Measurements from ENCODE around the gene STK35.

Gene STK35

GRCh38 chr20:2137552-2138201 lies 36.0 kb downstream of the STK35 start:
- no peak for DNase-seq

GRCh38 chr20:2138396-2138795 lies 36.8 kb downstream of the STK35 start:
- no peak for DNase-seq

DNA sequence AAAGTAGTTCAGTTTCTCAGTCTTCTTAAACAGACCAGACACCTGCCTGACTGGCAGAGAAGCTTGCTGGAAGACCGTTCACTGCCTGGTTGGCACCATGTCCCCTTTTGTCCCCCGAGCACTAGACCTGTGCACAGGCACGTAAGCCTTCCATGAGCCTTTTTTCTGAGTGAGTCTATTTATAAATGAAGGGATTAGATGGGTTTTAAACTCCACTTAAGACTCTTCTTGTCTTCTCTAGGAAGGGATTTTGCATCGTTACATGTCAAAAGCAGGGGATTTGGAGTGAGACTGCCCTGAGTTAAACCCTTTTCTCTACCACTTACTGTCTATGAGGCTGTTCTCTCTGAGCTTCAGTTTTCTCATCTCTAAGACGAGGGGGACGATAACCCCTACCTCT lies 37.6 kb downstream of the STK35 start:
- no peak for DNase-seq

GRCh38 chr20:2139736-2140135 lies 38.1 kb downstream of the STK35 start:
- DNase-seq: no peak

DNA sequence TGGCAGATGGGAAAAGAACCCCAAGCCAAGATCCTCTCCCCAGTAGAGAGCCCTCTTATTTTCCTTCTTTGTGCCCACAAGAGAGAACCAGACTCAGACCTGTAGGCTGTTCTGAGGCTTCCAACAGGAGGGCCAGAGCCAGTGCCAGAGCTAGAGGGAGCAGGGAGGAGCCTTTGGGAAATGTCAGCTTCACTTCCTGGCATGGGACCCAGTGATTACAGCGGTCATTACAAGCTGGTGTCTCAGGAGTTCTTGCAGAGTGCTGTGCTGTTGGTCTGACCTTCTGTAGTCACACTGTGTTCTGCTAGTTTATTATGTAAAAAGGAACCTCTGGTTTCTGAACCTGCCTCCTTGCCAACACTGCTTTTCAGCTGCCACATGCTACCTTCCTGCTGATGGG lies 38.9 kb downstream of the STK35 start:
- DNase-seq: no peak

GRCh38 chr20:2141600-2142575 lies 40.3 kb downstream of the STK35 start:
- DNase-seq: no peak

DNA sequence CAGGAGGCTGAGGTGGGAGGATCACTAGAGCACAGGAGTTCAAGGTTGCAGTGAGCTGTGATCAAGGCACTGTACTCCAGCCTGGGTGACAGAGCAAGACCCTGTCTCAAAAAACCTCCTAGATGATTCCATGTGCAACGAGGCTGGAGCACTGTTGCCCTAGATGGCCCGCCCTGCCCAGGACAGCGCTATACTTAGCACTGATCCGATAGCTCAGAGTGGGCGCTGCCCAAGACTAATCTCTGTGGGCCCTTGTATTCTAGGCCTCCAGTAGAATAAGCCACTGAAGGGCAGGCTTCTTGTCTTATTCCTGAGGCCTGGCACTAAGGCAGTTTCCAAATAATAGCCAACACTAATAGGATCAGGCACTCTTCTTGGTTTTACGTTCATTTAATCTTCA lies 41.0 kb downstream of the STK35 start:
- no peak for DNase-seq

DNA sequence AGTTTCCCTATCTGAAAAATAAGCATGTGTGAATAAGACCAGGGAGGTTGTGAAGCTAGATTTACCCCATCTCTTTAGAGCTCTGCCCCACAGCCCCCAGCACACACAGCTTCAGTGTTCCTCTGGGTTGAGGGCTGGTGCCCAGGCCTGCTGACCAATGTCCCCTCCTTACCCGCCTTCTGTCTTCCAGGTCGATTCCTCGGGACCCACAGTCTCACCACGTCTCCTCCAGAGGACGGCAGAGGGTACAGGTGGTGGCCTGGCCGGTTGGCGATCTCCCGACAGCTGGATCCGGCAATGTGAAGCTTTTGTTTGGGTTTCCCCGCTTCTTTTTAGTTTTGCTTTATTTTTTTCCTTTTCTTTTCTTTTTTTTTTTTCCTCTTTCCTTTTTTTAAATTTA lies 42.0 kb downstream of the STK35 start:
- DNase-seq: no peak

DNA sequence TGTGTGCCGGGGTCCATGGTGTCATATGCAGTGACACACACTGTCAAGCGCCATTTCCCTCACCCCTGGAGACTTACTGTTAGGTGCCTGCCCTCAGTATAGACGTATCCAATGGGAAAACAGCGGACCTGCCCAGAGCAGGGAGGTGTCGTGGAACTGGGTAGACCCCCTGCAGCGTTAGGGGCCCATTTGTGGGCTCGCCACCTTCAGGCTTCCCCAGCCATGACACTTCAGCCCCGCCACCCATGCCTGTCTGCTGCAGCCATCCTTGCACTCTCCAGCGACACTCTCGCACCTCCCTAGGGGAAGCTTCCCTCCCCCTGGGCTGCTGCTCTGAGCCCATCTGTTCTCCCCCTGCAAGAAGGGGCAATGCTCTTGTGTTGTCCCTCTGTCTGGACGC lies 43.2 kb downstream of the STK35 start:
- DNase-seq: no peak

DNA sequence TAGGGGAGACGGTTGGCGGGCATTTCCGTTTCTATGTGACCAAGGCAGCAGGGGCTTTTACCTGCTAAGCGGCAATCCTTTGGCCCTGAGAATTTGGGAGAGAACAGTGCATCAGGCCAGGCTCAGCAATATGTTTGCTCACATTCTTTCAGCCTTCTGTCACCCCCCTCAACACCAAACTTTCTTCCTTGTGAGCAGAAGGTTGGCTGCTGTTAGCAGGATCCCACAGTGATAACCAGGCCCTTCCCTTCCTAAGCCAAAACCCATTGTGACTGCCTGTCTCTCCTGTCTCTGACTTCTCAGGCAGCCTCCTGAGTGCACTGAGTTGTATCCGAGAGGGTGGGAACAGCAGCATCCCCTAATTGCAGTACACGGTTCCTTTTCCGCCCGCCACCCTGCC lies 43.7 kb downstream of the STK35 start:
- DNase-seq: no peak

DNA sequence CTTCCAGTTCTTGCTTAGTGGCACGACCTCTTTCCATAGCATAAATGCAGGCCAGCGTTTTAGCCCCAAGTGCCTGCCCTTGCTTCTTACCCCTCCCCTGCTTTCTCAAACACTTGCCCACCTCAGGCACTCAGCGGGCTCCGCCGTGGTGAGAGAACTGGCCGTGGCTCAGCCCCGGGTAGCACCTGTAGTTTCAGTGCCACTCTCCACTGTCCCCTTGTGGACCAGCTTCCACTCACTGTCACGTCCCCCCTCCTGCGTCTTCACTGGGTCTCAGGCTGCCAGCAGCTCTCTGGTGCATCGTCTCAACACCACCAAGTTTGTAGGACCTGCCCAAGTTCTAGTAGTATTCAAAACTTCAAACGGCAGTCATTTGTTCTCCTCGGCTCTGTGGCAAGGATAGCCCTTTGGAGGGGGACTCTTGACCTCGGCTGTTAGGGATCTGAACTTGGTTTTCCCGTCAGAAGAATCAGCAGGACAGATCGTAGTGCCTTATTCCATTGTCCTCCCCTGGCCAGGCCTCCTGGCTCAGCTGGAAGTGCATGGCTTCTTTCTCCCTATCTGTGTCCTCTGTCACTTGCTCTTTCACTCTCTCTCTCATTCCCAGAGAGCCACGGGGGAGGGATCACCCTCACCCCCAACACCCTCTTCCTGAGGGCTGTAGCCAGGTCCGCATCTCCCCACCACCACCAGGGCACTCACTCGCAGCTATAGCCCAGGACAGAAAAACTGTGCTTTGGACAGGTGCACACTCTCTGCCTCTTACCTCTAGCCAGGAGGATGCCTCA lies 44.6 kb downstream of the STK35 start:
- DNase-seq: no peak

DNA sequence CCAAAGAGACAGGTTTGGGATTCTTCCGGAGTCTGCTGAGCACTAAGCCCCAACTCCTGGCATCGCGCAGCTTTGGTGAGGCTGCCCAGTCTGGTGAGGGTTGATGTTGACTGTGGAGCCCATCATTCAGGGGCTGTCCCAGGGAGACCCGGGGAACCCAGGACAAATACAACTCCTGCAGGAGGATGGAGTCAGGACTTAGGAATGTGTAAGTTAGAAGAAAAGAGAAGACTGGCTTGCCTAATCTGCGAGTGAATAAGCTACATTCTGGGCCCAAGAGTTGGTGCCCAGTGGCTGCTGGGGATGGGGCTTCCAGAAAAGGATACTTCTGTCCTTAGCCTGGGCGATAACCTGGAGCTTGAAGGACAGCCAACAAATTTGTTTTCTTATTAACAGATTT lies 47.9 kb downstream of the STK35 start:
- no peak for DNase-seq

DNA sequence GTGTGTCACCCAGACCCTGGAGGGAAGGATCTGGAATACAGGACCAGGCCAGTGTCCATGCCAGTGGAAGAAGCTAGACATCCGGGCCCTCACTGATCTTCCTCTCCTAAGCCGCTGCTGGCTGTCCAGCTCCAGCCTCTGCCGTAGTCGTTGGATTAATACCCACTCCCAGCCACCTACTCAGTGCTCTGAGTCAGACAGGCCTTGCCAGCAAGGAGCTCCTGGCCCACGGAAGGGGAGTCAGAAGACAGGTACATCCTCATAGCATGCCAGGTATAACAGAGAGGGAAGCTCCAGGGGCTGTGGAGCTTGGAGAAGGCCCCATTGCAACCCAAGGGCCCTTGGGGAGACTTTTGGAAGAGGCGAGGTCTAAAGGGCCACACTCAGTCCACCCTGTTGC lies 49.0 kb downstream of the STK35 start:
- no peak for DNase-seq

DNA sequence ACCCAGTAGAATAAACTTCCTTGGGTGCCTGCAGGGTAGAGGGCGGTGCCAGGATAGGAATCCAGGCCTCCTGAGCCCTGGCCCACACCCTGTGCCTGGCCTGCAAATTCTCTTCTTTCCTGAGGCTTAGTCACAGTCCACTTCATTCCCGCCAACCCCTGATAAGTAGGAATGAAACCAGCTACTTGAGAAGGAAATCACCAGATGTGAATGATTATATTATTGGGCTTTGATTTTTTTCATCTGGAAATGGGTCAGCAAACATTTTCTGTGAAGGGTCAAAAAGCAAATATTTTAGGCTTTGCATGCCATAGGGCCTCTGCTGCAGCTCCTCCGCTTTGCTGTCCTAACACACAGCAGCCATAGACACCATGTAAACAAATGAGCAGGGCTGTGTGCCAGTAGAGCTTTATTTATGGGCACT lies 50.2 kb downstream of the STK35 start:
- no peak for DNase-seq

- DNase-seq: no peak
Measured at GRCh38 chr20:2152317-2152716, 50.7 kb downstream of the STK35 start.

DNA sequence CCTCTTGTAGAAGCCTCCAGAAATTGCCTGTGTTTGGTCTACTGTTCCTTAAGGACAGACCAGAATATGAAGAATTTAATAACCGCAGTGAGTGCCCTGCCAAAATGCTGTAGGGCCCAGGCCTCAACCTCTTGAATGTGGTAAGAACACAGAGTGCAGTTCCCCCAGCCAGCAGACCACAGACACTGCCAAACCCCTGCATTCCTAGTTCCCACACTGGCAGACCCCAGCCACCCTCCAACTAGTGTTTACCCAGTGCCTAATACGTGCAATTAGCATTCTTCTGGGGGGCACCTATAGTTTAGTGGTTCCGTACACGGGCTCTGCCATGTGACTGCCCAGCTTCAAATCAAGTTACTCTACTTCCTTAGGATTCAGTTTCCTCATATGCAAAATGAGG lies 51.7 kb downstream of the STK35 start:
- DNase-seq: no peak

- no peak for DNase-seq
Measured at GRCh38 chr20:2156224-2156623, 54.6 kb downstream of the STK35 start.

DNA sequence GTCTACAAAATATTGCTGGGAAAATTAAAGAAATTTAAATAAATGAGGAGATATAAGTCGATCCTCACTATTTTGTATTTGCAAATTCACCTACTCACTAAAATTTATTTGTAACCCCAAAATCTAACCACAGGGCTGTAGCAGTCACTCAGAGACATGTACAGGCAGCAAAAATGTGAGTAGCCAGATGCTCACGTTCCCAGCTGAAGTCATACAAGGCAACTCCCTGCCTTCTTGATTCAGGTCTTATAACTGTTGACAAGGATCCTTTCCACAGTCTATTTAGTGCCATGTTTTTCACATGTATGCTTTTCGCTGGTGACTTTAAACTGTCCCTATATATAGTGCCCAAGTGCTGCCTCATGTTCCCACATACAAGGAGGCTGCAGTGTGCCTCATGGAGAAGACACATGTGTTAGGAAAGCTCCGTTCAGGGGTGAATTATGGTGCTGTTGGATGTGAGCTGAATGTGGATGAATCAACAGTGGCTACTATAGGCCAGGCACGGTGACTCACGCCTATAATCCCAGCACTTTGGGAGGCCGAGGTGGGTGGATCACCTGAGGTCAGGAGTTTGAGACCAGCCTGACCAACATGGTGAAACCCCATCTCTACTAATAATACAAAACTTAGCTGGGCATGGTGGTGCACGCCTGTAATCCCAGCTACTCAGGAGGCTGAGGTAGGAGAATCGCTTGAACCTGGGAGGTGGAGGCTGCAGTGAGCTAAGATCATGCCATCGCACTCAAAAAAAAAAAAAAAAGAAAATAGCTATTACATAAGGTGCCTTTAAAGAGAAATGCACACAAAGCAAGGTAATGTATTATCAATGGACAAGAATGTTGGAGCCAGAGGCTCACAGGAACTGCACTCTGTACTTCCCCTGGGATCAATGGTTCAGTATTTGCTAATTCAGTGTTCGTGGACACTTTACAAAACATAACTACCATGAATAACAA lies 55.3 kb downstream of the STK35 start:
- DNase-seq: no peak

GRCh38 chr20:2162125-2162822 lies 60.6 kb downstream of the STK35 start:
- no peak for DNase-seq

DNA sequence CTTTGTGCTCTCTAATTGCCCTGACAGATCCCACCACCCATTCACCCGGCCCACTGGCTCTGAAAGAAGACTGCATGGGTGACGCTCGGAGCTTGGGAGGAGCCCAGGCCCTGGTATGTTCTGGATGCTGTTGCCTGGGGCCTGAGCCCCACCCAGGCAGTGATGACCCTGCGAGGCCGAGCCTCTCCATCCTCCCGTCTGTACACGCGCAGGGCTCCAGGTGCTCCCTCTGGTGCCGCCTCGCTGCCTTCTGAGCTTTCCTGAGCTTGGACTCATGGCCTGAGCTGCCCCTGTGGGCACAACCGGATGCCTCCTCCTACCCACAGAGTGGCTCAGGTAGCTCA lies 61.2 kb downstream of the STK35 start:
- no peak for DNase-seq

- no peak for DNase-seq
Measured at GRCh38 chr20:2163312-2163711, 61.7 kb downstream of the STK35 start.

DNA sequence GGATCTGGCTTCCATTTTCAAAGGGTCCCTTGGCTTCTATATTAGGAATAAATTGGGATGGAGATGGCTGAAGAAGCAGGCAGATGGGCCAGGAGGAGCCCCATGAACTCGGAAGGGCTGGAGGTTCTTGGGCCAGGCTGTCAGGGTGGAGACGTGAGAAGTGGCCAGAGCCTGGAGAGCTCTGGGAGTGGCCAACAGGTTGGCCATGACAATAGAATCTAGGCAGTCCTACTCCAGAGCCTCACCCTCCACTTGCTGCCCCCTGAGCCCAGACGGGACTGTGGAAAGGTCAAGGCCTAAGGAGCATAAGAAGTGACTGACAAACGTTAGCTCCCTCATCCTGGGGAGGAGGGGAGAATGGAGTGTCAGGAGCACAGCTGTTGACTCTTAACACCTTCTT lies 62.1 kb downstream of the STK35 start:
- DNase-seq: no peak

All from DMS79 (cell line).